Hepatocyte (in vitro differentiated cells): ENCODE measurements around the gene SKIDA1.

Experiments used
- CTCF ChIP-seq: fragments of 200-600 bp; sonication (generic); IDR thresholded peaks from 2 replicates; pipeline ENCODE4 v1.5.1; 2016; ENCODE audit warnings: antibody characterized with exemption, mild to moderate bottlenecking; ENCODE audit not compliant: poor library complexity
- EZH2 ChIP-seq: fragments of 200-600 bp; sonication (generic); IDR thresholded peaks from 2 replicates; pipeline ENCODE4 v1.6.1; 2016; ENCODE audit warnings: antibody characterized with exemption, mild to moderate bottlenecking, borderline replicate concordance

GRCh38 chr10:21535494-21535965 lies 10.0 kb upstream of the SKIDA1 start:
- TF ChIP-seq CTCF = no peak
- no peak for TF ChIP-seq EZH2
